GM19328 (cell line): ENCODE results near the gene SS18.

Experiments used
- ATAC-seq: cut with Tn5 transposase; IDR thresholded peaks from one replicate; pipeline ENCODE4 v1.9.1; 2021; ENCODE audit warnings: mild to moderate bottlenecking, moderate library complexity; ENCODE audit not compliant: unreplicated experiment

SS18 gene

GRCh38 chr18:26003817-26004216 is 86.6 kb downstream of the SS18 start:
- no peak for ATAC-seq

GRCh38 chr18:26003356-26003755 is 87.1 kb downstream of the SS18 start:
- no peak for ATAC-seq

GRCh38 chr18:26002375-26002910 is 88.0 kb downstream of the SS18 start:
- no peak for ATAC-seq

- ATAC-seq = no peak
Measured at GRCh38 chr18:25998461-25998860, 92.0 kb downstream of the SS18 start.

GRCh38 chr18:25992566-25992965 is 97.8 kb downstream of the SS18 start:
- ATAC-seq = no peak

GRCh38 chr18:25990473-25990872 is 99.9 kb downstream of the SS18 start:
- no peak for ATAC-seq

- ATAC-seq = no peak
Measured at GRCh38 chr18:25985707-25986394, 104.6 kb downstream of the SS18 start.

- no peak for ATAC-seq
Measured at GRCh38 chr18:25983730-25984129, 106.7 kb downstream of the SS18 start.

GRCh38 chr18:25982961-25983360 is 107.5 kb downstream of the SS18 start:
- ATAC-seq = no peak

- no peak for ATAC-seq
Measured at GRCh38 chr18:25982153-25982552, 108.3 kb downstream of the SS18 start.

GRCh38 chr18:25979369-25980040 is 110.9 kb downstream of the SS18 start:
- no peak for ATAC-seq

- no peak for ATAC-seq
Measured at GRCh38 chr18:25976554-25976953, 113.9 kb downstream of the SS18 start.

- ATAC-seq = no peak
Measured at GRCh38 chr18:25974630-25975077, 115.8 kb downstream of the SS18 start.
